ENCODE data around the gene LRRTM3.

GRCh38 chr10:66882271-66882670 is 43.6 kb upstream of the LRRTM3 start:
- no peak for TF ChIP-seq CTCF (IDR thresholded peaks at IDR 0.05; ENCODE audit: low read length)
- no peak for TF ChIP-seq EZH2 (optimal IDR thresholded peaks at IDR 0.05; ENCODE audit: low read depth, low read length)

Data from MM.1S (cell line).